Endothelial cell (in vitro differentiated cells): ENCODE data around the gene KDM4F. TPM values are rescaled to one million over a fixed set of nuclear protein-coding genes. Genes with fewer than 3 reads are reported as not detected.

Experiments used
- DNase-seq: peaks from one replicate; pipeline ENCODE4 v3.0.0; 2021; ENCODE audit warnings: low spot score
- H3K27ac Mint-ChIP-seq: one replicate; pipeline ENCODE4 v1.8.0; 2021; ENCODE audit warnings: mixed read lengths, inconsistent platforms; ENCODE audit not compliant: unreplicated experiment
- H3K27me3 Mint-ChIP-seq: one replicate; pipeline ENCODE4 v1.8.0; 2021; ENCODE audit warnings: mild to moderate bottlenecking, moderate library complexity, mixed read lengths, inconsistent platforms; ENCODE audit not compliant: unreplicated experiment
- H3K36me3 Mint-ChIP-seq: one replicate; pipeline ENCODE4 v1.8.0; 2021; ENCODE audit warnings: mild to moderate bottlenecking, low read depth, mixed read lengths, inconsistent platforms; ENCODE audit not compliant: unreplicated experiment
- H3K4me1 Mint-ChIP-seq: one replicate; pipeline ENCODE4 v1.8.0; 2021; ENCODE audit warnings: mild to moderate bottlenecking, mixed read lengths, inconsistent platforms; ENCODE audit not compliant: unreplicated experiment
- H3K4me3 Mint-ChIP-seq: one replicate; pipeline ENCODE4 v1.8.0; 2021; ENCODE audit warnings: mild to moderate bottlenecking, mixed read lengths, inconsistent platforms; ENCODE audit not compliant: unreplicated experiment
- H3K9me3 Mint-ChIP-seq: one replicate; pipeline ENCODE4 v1.8.0; 2021; ENCODE audit warnings: mixed read lengths, inconsistent platforms; ENCODE audit not compliant: unreplicated experiment
- total RNA-seq: library from RNA; stranded (reverse); fragmentation: NEBNext Ultra II Directional; extraction: Animal tissue kit (Norgen Biotek cat#: 25700); gene quantifications from one replicate; pipeline ENCODE4 v1.2.1, GENCODE V29; 2021; ENCODE audit not compliant: unreplicated experiment
- TF ChIP-seq, protein P1 (sequence below): fragments of 200-600 bp; sonication (generic); IDR thresholded peaks from one replicate; pipeline ENCODE4 v1.5.0; 2021; ENCODE audit warnings: antibody characterized with exemption; ENCODE audit not compliant: unreplicated experiment

KDM4F gene
- total RNA-seq, 1 donor from 2014 or later, result not detected

DNA sequence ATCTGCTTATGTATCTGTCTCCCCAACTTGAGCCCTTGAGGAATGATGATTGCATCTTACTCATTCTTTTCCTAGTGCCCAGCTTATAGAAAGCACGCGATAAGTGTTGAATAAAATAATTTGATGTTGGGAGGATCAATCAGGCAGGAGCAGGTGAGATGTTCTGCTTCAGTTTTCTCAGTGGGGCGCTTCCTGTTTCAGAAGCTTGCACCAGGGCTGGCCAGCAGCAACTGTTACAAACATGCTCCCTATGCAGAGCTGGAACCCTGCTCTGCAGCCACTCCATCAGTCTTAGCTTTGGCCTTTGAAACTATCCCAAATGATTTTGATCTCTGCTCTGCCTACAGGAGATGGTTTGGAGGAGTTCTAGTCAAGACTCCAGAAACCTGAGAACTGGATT lies 44.3 kb downstream of the KDM4F start:
- H3K4me3 Mint-ChIP-seq, result no peak overlapping the region
- DNase-seq, result no peak
- peaks cover 21% of the 10 kb centered on the region for H3K27me3 Mint-ChIP-seq
- peaks cover 6% of the 10 kb centered on the region for H3K36me3 Mint-ChIP-seq
- TF ChIP-seq, protein P1, sequence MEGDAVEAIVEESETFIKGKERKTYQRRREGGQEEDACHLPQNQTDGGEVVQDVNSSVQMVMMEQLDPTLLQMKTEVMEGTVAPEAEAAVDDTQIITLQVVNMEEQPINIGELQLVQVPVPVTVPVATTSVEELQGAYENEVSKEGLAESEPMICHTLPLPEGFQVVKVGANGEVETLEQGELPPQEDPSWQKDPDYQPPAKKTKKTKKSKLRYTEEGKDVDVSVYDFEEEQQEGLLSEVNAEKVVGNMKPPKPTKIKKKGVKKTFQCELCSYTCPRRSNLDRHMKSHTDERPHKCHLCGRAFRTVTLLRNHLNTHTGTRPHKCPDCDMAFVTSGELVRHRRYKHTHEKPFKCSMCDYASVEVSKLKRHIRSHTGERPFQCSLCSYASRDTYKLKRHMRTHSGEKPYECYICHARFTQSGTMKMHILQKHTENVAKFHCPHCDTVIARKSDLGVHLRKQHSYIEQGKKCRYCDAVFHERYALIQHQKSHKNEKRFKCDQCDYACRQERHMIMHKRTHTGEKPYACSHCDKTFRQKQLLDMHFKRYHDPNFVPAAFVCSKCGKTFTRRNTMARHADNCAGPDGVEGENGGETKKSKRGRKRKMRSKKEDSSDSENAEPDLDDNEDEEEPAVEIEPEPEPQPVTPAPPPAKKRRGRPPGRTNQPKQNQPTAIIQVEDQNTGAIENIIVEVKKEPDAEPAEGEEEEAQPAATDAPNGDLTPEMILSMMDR, result no peak
- peaks cover 5% of the 10 kb centered on the region for H3K4me1 Mint-ChIP-seq
- no peak overlapping the region for H3K27ac Mint-ChIP-seq
- no peaks in the 10 kb centered on the region for H3K9me3 Mint-ChIP-seq

DNA sequence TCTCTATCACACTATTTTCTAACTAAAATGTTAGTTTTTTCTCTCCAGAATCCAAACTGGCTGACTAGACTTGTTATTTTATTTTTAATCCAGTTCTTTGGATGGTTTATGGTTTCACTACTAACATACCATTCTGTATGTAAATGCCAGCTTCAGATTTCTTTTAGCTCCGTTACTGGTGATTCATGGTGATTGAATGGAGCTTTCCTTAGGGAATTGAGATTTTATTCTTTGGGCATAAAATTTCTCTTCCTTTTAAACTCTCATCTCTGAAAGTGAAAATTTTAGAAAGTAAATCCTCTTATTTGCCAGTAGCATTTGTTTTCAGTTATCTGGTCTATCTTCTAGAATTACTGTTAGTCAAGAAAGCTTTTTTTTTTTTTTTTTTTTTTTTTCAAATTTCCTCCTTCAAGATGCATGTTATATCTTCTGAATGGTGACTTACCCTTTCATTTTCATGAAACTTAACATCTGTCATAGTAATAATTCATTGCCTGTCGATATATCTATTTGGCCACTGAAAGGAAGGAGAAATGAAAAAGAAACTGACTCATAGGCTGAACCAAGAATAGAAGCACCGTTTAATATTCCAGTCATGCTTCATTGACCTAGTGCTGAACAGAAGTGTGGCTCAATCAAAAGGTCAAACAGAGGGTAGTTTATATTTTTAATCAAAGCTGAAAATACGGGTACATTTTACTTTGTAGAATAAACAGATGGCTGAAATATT lies 46.8 kb downstream of the KDM4F start:
- H3K36me3 Mint-ChIP-seq, result peaks cover 6% of the 10 kb centered on the region
- peaks cover 10% of the 10 kb centered on the region for H3K27me3 Mint-ChIP-seq
- no peak overlapping the region for H3K27ac Mint-ChIP-seq
- H3K4me3 Mint-ChIP-seq, result no peak overlapping the region
- peaks cover 4% of the 10 kb centered on the region for H3K4me1 Mint-ChIP-seq
- TF ChIP-seq, protein P1, result no peak
- no peaks in the 10 kb centered on the region for H3K9me3 Mint-ChIP-seq
- no peak for DNase-seq

DNA sequence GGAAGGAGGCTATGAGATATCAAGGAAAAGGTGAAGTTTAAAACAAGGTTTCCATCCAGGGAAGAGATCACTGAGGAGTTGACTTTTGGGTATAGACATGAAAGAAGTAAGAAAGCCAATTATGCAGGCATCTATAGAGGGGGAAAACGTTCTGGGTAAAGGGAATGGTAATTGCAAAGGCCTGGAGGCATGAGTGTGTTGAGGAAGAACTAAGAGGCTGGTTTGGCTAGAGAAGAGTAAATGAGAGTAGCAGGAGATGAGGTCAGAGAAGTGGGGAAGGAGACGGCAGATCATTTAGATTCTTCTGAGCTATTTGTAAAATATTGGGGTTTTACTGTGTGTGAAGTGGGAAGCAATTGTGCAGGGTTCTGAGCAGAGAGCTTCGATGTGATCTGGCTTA lies 48.0 kb downstream of the KDM4F start:
- H3K27ac Mint-ChIP-seq, result no peak overlapping the region
- H3K4me3 Mint-ChIP-seq, result no peak overlapping the region
- peaks cover 3% of the 10 kb centered on the region for H3K27me3 Mint-ChIP-seq
- H3K36me3 Mint-ChIP-seq, result peaks cover 2% of the 10 kb centered on the region
- no peaks in the 10 kb centered on the region for H3K4me1 Mint-ChIP-seq
- no peaks in the 10 kb centered on the region for H3K9me3 Mint-ChIP-seq
- TF ChIP-seq, protein P1, result no peak
- no peak for DNase-seq

DNA sequence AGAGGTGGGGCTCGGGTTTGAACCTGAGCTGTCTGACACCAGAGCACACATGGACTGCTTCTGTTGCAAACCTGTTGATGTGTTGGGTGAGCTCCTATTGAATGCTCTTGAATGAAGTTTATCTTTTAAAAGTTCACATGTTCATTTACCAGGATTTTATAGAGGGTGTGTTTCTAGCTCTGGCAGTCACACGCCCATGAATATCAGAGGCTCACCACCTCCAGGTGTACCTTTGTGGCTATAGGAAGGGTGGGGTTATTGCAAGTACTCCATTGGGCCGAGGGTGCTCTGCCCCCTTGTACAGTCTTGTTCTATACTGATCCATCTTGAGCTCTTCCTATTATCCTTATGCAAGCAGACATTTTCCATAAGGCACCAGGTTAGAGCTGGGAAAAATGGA lies 49.6 kb downstream of the KDM4F start:
- no peak overlapping the region for H3K27ac Mint-ChIP-seq
- no peaks in the 10 kb centered on the region for H3K36me3 Mint-ChIP-seq
- H3K4me3 Mint-ChIP-seq, result no peak overlapping the region
- peaks cover 3% of the 10 kb centered on the region for H3K27me3 Mint-ChIP-seq
- TF ChIP-seq, protein P1, result no peak
- peaks cover 4% of the 10 kb centered on the region for H3K4me1 Mint-ChIP-seq
- no peaks in the 10 kb centered on the region for H3K9me3 Mint-ChIP-seq
- no peak for DNase-seq

DNA sequence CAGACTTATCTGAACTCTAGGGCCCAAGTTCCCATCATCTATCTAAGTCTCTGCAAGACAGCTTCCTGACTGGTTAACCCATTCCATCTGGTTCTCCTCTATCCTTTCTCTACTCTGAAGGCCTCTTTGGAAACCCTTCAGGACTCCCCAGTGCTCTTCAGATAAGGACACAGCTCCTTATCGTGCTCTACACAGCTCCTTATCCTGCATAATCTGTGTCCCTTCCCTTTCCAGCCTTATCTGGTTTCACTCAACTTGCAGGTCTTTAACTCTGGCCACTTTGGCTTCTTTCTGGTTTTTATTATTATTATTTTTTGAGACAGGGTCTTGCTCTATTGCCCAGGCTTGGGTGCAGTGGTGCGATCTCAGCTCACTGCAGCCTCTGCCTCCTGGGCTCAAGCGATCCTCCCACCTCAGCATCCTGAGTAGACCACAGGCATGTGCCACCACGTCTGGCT lies 51.0 kb downstream of the KDM4F start:
- no peaks in the 10 kb centered on the region for H3K9me3 Mint-ChIP-seq
- DNase-seq, result no peak
- H3K4me1 Mint-ChIP-seq, result peaks cover 4% of the 10 kb centered on the region
- H3K36me3 Mint-ChIP-seq, result no peaks in the 10 kb centered on the region
- H3K27me3 Mint-ChIP-seq, result peaks cover 3% of the 10 kb centered on the region
- no peak overlapping the region for H3K27ac Mint-ChIP-seq
- H3K4me3 Mint-ChIP-seq, result no peak overlapping the region
- TF ChIP-seq, protein P1, result no peak
